Measurements from ENCODE around the gene LLPH. TPM values are rescaled to one million over a fixed set of nuclear protein-coding genes. Genes with fewer than 3 reads are reported as not detected.

Gene LLPH
- polyA plus RNA-seq, 1 donor (not counting 4 experiments of a cell fraction or from before 2014, with no cell fraction given) = 36.6 TPM

GRCh38 chr12:66119870-66120241 lies 10.7 kb downstream of the LLPH start:
- no peak for FAIRE-seq
- H3K9me1 ChIP-seq (ENCODE audit: control insufficient read depth, extremely low read depth, insufficient read depth, low read length) = no peaks in the 10 kb centered on the region
- DNase-seq (ENCODE audit: low read depth, low spot score) = no peak
- no peaks in the 10 kb centered on the region for H3K27me3 ChIP-seq (ENCODE audit: control insufficient read depth, extremely low read depth, insufficient read depth, low read length)
- H3K36me3 ChIP-seq (ENCODE audit: control insufficient read depth in 2 of 2, extremely low read depth in 1 of 2, insufficient read depth in 2 of 2, low read length in 2 of 2) = peaks cover 5 to 10% of the 10 kb centered on the region in 2 experiments
- TF ChIP-seq CTCF (optimal IDR thresholded peaks at IDR 0.05 in 1 of 3, IDR thresholded peaks at IDR 0.05 in 1 of 3, conservative IDR thresholded peaks at IDR 0.05 in 1 of 3; ENCODE audit: extremely low read depth in 1 of 3, insufficient read depth in 2 of 3, low read length in 3 of 3) (no peak), EZH2 (IDR thresholded peaks at IDR 0.05; ENCODE audit: low read length) (no peak)
- H3K9ac ChIP-seq (ENCODE audit: control insufficient read depth, extremely low read depth, insufficient read depth, low read length) = no peak overlapping the region
- no peak overlapping the region for H3K4me2 ChIP-seq (ENCODE audit: control insufficient read depth, extremely low read depth, insufficient read depth, low read depth, low read length)
- H3K4me1 ChIP-seq (ENCODE audit: control insufficient read depth, extremely low read depth, insufficient read depth, low read length) = no peaks in the 10 kb centered on the region
- H3K27ac ChIP-seq (ENCODE audit: control insufficient read depth, insufficient read depth, low read length) = no peak overlapping the region
- no peak overlapping the region for H3K4me3 ChIP-seq (ENCODE audit: control insufficient read depth in 2 of 3, extremely low read depth in 1 of 3, insufficient read depth in 2 of 3, low read depth in 1 of 3, low read length in 3 of 3)
- H4K20me1 ChIP-seq (ENCODE audit: control insufficient read depth, extremely low read depth, insufficient read depth, low read length) = no peaks in the 10 kb centered on the region
- H2AFZ ChIP-seq (ENCODE audit: control insufficient read depth, low read length) = no peak overlapping the region
- no peaks in the 10 kb centered on the region for H3K79me2 ChIP-seq (ENCODE audit: control insufficient read depth, insufficient read depth, low read length)
- no peaks in the 10 kb centered on the region for H3K9me3 ChIP-seq (ENCODE audit: control insufficient read depth, low read depth, low read length)
- dilution Hi-C loops (cut with MboI; ENCODE audit: extremely low pct_ligation_motif_present, low sequenced_read_pairs) = no loop called here

- Histone ChIP-seq H3K36me3 (ENCODE audit: control insufficient read depth in 2 of 2, extremely low read depth in 1 of 2, insufficient read depth in 2 of 2, low read length in 2 of 2) (peaks cover 3 to 8% of the 10 kb centered on the region in 2 experiments), H4K20me1 (ENCODE audit: control insufficient read depth, extremely low read depth, insufficient read depth, low read length) (no peaks in the 10 kb centered on the region), H3K9me1 (ENCODE audit: control insufficient read depth, extremely low read depth, insufficient read depth, low read length) (no peaks in the 10 kb centered on the region), H3K4me2 (ENCODE audit: control insufficient read depth, extremely low read depth, insufficient read depth, low read depth, low read length) (no peak overlapping the region), H3K4me1 (ENCODE audit: control insufficient read depth, extremely low read depth, insufficient read depth, low read length) (no peaks in the 10 kb centered on the region), H3K27ac (ENCODE audit: control insufficient read depth, insufficient read depth, low read length) (no peak overlapping the region), H3K79me2 (ENCODE audit: control insufficient read depth, insufficient read depth, low read length) (no peaks in the 10 kb centered on the region), H2AFZ (ENCODE audit: control insufficient read depth, low read length) (no peak overlapping the region), H3K4me3 (ENCODE audit: control insufficient read depth in 2 of 3, extremely low read depth in 1 of 3, insufficient read depth in 2 of 3, low read depth in 1 of 3, low read length in 3 of 3) (no peak overlapping the region), H3K9me3 (ENCODE audit: control insufficient read depth, low read depth, low read length) (no peaks in the 10 kb centered on the region), H3K27me3 (ENCODE audit: control insufficient read depth, extremely low read depth, insufficient read depth, low read length) (no peaks in the 10 kb centered on the region), H3K9ac (ENCODE audit: control insufficient read depth, extremely low read depth, insufficient read depth, low read length) (no peak overlapping the region)
- no peak for TF ChIP-seq CTCF (optimal IDR thresholded peaks at IDR 0.05 in 1 of 3, IDR thresholded peaks at IDR 0.05 in 1 of 3, conservative IDR thresholded peaks at IDR 0.05 in 1 of 3; ENCODE audit: extremely low read depth in 1 of 3, insufficient read depth in 2 of 3, low read length in 3 of 3)
- TF ChIP-seq EZH2 (IDR thresholded peaks at IDR 0.05; ENCODE audit: low read length) = no peak
- no peak for DNase-seq (ENCODE audit: low read depth, low spot score)
- no peak for FAIRE-seq
- dilution Hi-C loops (cut with MboI; ENCODE audit: extremely low pct_ligation_motif_present, low sequenced_read_pairs) = no loop called here
Observed at GRCh38 chr12:66119229-66119869, 11.2 kb downstream of the LLPH start.
